SH-SY5Y (cell line): Measurements from ENCODE around the gene ARHGAP6.

Experiments
- GATA2 ChIP-seq: IDR thresholded peaks from 2 replicates; pipeline ENCODE4 v1.6.1; 2011; ENCODE audit warnings: mild to moderate bottlenecking, low read depth, low read length
- GATA3 ChIP-seq: IDR thresholded peaks from 2 replicates; pipeline ENCODE4 v1.6.1; 2011; ENCODE audit warnings: low read depth, mild to moderate bottlenecking, low read length, moderate library complexity

DNA sequence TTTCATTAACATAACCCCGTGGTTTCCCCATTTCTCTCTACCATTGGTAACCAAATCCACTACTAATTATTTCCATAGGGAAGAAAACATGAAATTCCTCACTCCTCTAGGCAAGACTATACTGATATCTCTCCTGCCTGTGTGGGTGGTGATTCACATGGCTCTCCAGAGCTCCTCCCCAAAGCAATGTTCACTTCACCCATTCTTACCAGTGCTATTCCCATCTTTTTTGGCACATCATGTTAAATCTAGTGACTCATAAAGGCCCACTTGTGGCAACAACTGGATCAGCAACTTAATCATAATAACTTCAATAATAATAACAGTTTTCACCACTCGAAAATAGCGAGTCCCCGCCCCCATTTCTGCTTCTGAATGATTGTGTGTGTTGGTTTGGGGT lies 560.6 kb downstream of the ARHGAP6 start:
- TF ChIP-seq GATA2 (no peak), GATA3 (no peak)
